H1 (cell line): Measurements from ENCODE around the gene SHLD1. TPM values are rescaled to one million over a fixed set of nuclear protein-coding genes. Genes with fewer than 3 reads are reported as not detected.

Source experiments
- EGR1 ChIP-seq: IDR thresholded peaks from 2 replicates; pipeline ENCODE4 v1.6.1; 2011; ENCODE audit warnings: low read depth, low read length, borderline replicate concordance
- EP300 ChIP-seq, 2 experiments: IDR thresholded peaks; 1 replicate in 1 of 2; 2 replicates in 1 of 2; pipeline ENCODE4 v1.6.1; 2011 to 2012; ENCODE audit warnings: low read depth in 2 of 2, low read length in 2 of 2, mild to moderate bottlenecking in 2 of 2, borderline replicate concordance in 1 of 2, inconsistent platforms in 1 of 2, moderate library complexity in 1 of 2
- JUN ChIP-seq: IDR thresholded peaks from 2 replicates; pipeline ENCODE4 v1.6.1; 2011; ENCODE audit warnings: low read depth, mild to moderate bottlenecking, improper control_type of control experiment, low read length
- SP1 ChIP-seq: IDR thresholded peaks from 2 replicates; pipeline ENCODE4 v1.6.1; 2011; ENCODE audit warnings: low read depth, low read length
- SRF ChIP-seq: IDR thresholded peaks from 2 replicates; pipeline ENCODE4 v1.6.1; 2011; ENCODE audit warnings: mild to moderate bottlenecking, low read depth, low read length, moderate library complexity
- polyA plus RNA-seq, 7 experiments: library from polyadenylated mRNA; depleted of rRNA in 3 of 7; stranded (reverse) in 5 of 7; unstranded in 2 of 7; fragments of >200 nt in 5 of 7; fragments of 200-250 nt in 2 of 7; gene quantifications; 1 replicate in 5 of 7; 2 replicates in 1 of 7; 4 replicates in 1 of 7; pipeline versions ENCODE4 v1.2.1 to v1.2.3, GENCODE V29; 2011 to 2013; ENCODE audit warnings: missing spikeins in 2 of 7, mixed read lengths in 2 of 7
- total RNA-seq: library from RNA; stranded (reverse); fragmentation: NEBNext Ultra II Directional; extraction: Animal tissue kit (Norgen Biotek cat#: 25700); gene quantifications from 2 replicates; pipeline ENCODE4 v1.2.1, GENCODE V29; 2021
- TF ChIP-seq, protein P1 (sequence below), 3 experiments: IDR thresholded peaks; 1 replicate in 2 of 3; 2 replicates in 1 of 3; pipeline versions ENCODE4 v1.5.1 to v1.6.1; 2011; ENCODE audit warnings: low read length in 3 of 3, mild to moderate bottlenecking in 3 of 3, inconsistent platforms in 2 of 3, low read depth in 1 of 3, moderate library complexity in 1 of 3; ENCODE audit not compliant: insufficient read depth in 1 of 3; ENCODE audit errors: control extremely low read depth in 1 of 3
- TF ChIP-seq, protein P2 (sequence below): fragments of 300-600 bp; sonication (generic); IDR thresholded peaks from 2 replicates; pipeline ENCODE4 v1.7.1; 2012; ENCODE audit warnings: low read length, moderate library complexity, mild to moderate bottlenecking, inconsistent platforms; ENCODE audit not compliant: insufficient replicate concordance

Gene SHLD1
- total and polyA plus RNA-seq, 2 of the 8 experiments (the other 6 are each of a cell fraction or from before 2014, with no cell fraction given), result 4.2 to 6.5 TPM

DNA sequence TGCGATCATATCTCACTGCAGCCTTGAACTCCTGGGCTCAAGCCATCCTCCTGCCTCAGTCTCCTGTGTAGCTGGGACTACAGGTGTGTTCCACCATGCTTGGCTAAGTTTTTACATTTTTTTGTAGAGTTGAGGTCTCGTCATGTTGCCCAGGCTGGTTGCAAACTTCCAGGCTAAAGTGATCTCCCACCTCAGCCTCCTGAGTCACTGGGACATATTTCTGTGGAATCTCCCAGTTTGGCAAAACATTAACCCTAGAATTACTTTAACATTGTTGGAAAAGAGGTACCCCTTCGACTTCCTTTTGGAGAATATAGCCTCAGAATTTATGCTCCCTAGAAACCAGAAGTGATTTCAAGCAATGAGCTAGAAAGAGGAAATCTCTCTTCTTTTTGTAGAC, 57.2 kb downstream of the SHLD1 start (continued):
- TF ChIP-seq, protein P1, sequence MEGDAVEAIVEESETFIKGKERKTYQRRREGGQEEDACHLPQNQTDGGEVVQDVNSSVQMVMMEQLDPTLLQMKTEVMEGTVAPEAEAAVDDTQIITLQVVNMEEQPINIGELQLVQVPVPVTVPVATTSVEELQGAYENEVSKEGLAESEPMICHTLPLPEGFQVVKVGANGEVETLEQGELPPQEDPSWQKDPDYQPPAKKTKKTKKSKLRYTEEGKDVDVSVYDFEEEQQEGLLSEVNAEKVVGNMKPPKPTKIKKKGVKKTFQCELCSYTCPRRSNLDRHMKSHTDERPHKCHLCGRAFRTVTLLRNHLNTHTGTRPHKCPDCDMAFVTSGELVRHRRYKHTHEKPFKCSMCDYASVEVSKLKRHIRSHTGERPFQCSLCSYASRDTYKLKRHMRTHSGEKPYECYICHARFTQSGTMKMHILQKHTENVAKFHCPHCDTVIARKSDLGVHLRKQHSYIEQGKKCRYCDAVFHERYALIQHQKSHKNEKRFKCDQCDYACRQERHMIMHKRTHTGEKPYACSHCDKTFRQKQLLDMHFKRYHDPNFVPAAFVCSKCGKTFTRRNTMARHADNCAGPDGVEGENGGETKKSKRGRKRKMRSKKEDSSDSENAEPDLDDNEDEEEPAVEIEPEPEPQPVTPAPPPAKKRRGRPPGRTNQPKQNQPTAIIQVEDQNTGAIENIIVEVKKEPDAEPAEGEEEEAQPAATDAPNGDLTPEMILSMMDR (IDR thresholded peaks at IDR 0.05; ENCODE audit: control extremely low read depth in 1 of 3, insufficient read depth in 1 of 3, low read depth in 1 of 3, low read length in 3 of 3), result no peak
- TF ChIP-seq EP300 (IDR thresholded peaks at IDR 0.05; ENCODE audit: borderline replicate concordance in 1 of 2, low read depth in 2 of 2, low read length in 2 of 2), result no peak
- TF ChIP-seq JUN, result no peak
- TF ChIP-seq, protein P2, sequence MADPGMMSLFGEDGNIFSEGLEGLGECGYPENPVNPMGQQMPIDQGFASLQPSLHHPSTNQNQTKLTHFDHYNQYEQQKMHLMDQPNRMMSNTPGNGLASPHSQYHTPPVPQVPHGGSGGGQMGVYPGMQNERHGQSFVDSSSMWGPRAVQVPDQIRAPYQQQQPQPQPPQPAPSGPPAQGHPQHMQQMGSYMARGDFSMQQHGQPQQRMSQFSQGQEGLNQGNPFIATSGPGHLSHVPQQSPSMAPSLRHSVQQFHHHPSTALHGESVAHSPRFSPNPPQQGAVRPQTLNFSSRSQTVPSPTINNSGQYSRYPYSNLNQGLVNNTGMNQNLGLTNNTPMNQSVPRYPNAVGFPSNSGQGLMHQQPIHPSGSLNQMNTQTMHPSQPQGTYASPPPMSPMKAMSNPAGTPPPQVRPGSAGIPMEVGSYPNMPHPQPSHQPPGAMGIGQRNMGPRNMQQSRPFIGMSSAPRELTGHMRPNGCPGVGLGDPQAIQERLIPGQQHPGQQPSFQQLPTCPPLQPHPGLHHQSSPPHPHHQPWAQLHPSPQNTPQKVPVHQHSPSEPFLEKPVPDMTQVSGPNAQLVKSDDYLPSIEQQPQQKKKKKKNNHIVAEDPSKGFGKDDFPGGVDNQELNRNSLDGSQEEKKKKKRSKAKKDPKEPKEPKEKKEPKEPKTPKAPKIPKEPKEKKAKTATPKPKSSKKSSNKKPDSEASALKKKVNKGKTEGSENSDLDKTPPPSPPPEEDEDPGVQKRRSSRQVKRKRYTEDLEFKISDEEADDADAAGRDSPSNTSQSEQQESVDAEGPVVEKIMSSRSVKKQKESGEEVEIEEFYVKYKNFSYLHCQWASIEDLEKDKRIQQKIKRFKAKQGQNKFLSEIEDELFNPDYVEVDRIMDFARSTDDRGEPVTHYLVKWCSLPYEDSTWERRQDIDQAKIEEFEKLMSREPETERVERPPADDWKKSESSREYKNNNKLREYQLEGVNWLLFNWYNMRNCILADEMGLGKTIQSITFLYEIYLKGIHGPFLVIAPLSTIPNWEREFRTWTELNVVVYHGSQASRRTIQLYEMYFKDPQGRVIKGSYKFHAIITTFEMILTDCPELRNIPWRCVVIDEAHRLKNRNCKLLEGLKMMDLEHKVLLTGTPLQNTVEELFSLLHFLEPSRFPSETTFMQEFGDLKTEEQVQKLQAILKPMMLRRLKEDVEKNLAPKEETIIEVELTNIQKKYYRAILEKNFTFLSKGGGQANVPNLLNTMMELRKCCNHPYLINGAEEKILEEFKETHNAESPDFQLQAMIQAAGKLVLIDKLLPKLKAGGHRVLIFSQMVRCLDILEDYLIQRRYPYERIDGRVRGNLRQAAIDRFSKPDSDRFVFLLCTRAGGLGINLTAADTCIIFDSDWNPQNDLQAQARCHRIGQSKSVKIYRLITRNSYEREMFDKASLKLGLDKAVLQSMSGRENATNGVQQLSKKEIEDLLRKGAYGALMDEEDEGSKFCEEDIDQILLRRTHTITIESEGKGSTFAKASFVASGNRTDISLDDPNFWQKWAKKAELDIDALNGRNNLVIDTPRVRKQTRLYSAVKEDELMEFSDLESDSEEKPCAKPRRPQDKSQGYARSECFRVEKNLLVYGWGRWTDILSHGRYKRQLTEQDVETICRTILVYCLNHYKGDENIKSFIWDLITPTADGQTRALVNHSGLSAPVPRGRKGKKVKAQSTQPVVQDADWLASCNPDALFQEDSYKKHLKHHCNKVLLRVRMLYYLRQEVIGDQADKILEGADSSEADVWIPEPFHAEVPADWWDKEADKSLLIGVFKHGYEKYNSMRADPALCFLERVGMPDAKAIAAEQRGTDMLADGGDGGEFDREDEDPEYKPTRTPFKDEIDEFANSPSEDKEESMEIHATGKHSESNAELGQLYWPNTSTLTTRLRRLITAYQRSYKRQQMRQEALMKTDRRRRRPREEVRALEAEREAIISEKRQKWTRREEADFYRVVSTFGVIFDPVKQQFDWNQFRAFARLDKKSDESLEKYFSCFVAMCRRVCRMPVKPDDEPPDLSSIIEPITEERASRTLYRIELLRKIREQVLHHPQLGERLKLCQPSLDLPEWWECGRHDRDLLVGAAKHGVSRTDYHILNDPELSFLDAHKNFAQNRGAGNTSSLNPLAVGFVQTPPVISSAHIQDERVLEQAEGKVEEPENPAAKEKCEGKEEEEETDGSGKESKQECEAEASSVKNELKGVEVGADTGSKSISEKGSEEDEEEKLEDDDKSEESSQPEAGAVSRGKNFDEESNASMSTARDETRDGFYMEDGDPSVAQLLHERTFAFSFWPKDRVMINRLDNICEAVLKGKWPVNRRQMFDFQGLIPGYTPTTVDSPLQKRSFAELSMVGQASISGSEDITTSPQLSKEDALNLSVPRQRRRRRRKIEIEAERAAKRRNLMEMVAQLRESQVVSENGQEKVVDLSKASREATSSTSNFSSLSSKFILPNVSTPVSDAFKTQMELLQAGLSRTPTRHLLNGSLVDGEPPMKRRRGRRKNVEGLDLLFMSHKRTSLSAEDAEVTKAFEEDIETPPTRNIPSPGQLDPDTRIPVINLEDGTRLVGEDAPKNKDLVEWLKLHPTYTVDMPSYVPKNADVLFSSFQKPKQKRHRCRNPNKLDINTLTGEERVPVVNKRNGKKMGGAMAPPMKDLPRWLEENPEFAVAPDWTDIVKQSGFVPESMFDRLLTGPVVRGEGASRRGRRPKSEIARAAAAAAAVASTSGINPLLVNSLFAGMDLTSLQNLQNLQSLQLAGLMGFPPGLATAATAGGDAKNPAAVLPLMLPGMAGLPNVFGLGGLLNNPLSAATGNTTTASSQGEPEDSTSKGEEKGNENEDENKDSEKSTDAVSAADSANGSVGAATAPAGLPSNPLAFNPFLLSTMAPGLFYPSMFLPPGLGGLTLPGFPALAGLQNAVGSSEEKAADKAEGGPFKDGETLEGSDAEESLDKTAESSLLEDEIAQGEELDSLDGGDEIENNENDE, result no peak
- no peak for TF ChIP-seq EGR1
- no peak for TF ChIP-seq SP1
- no peak for TF ChIP-seq SRF
